B cell (primary cell): ENCODE results near the gene ZBTB14. TPM values are rescaled to one million over a fixed set of nuclear protein-coding genes. Genes with fewer than 3 reads are reported as not detected.

Source experiments
- ATAC-seq: fragments of 200-7000 bp; cut with Tn5 transposase; one replicate; pipeline ENCODE4 v1.10.0; 2021; ENCODE audit warnings: low read depth, mild to moderate bottlenecking, moderate number of reproducible peaks, moderate library complexity
- CTCF ChIA-PET: fragments of 350-600 bp; sonication (Branson Sonifier 250); formaldehyde crosslinking; loops from one replicate; lab custom pipeline; 2021; ENCODE audit warnings: antibody characterized with exemption, inconsistent platforms; lab: Charles Lee
- POLR2A ChIA-PET: fragments of 350-600 bp; sonication (Branson Sonifier 250); formaldehyde crosslinking; loops from one replicate; lab custom pipeline; 2021; ENCODE audit warnings: antibody characterized with exemption; lab: Charles Lee
- DNase-seq: peaks from one replicate; pipeline ENCODE4 v3.0.0; 2013
- H2AFZ ChIP-seq: 2 replicates; pipeline ENCODE4 v1.6.1; 2012; ENCODE audit warnings: mild to moderate bottlenecking, low read depth, low read length; ENCODE audit not compliant: insufficient read depth, poor library complexity, severe bottlenecking
- H3K27ac ChIP-seq, 2 donors: 1 replicate in 1 of 2; 2 replicates in 1 of 2; pipeline ENCODE4 v1.5.1; 2012 to 2013; ENCODE audit warnings: low read length in 2 of 2, mild to moderate bottlenecking in 2 of 2, moderate library complexity in 1 of 2
- H3K27me3 ChIP-seq, 4 experiments: fragments of 200-600 bp in 1 of 4; sonication (generic) in 1 of 4; replicated peaks in 1 of 4; 1 replicate in 2 of 4; 2 replicates in 2 of 4; pipeline versions ENCODE4 v1.6.1 to v1.7.0; 2013 to 2016; ENCODE audit warnings: low read length in 3 of 4, mild to moderate bottlenecking in 2 of 4, mixed read lengths in 1 of 4, moderate library complexity in 1 of 4; ENCODE audit not compliant: insufficient read depth in 4 of 4, control insufficient read depth in 3 of 4; ENCODE audit errors: control extremely low read depth in 1 of 4
- H3K36me3 ChIP-seq, 2 experiments: replicated peaks in 1 of 2; 1 replicate in 1 of 2; 2 replicates in 1 of 2; pipeline versions ENCODE4 v1.6.1 to v1.7.1; 2013; ENCODE audit warnings: low read length in 1 of 2; ENCODE audit not compliant: insufficient read depth in 2 of 2, control insufficient read depth in 1 of 2; ENCODE audit errors: control extremely low read depth in 1 of 2, extremely low read depth in 1 of 2
- H3K4me1 ChIP-seq, 2 donors: fragments of 200-600 bp in 1 of 2; sonication (generic) in 1 of 2; 1 replicate in 1 of 2; 2 replicates in 1 of 2; pipeline versions ENCODE4 v1.5.1 to v1.6.1; 2013 to 2017; ENCODE audit warnings: low read length in 2 of 2; ENCODE audit not compliant: control insufficient read depth in 2 of 2, insufficient read depth in 2 of 2
- H3K4me2 ChIP-seq: replicated peaks from 2 replicates; pipeline ENCODE3; 2012; ENCODE audit warnings: mild to moderate bottlenecking, low read depth, low read length; ENCODE audit not compliant: poor library complexity, severe bottlenecking
- H3K4me3 ChIP-seq, 5 experiments: fragments of 200-600 bp in 1 of 5; sonication (generic) in 1 of 5; 1 replicate in 3 of 5; 2 replicates in 2 of 5; pipeline versions ENCODE4 v1.5.1 to v1.7.0; 2011 to 2016; ENCODE audit warnings: low read length in 4 of 5, mild to moderate bottlenecking in 4 of 5, low read depth in 2 of 5, control low read depth in 1 of 5, moderate library complexity in 1 of 5; ENCODE audit not compliant: insufficient read depth in 1 of 5; ENCODE audit errors: control extremely low read depth in 1 of 5, extremely low read depth in 1 of 5
- H3K79me2 ChIP-seq: fragments of 200-600 bp; sonication (generic); one replicate; pipeline ENCODE4 v1.6.0; 2016; ENCODE audit warnings: low read length; ENCODE audit not compliant: control insufficient read depth, insufficient read depth
- H3K9ac ChIP-seq: fragments of 200-600 bp; sonication (generic); 2 replicates; pipeline ENCODE4 v1.6.1; 2017; ENCODE audit warnings: mild to moderate bottlenecking, low read length, moderate library complexity
- H3K9me3 ChIP-seq, 3 donors: one replicate each; pipeline versions ENCODE4 v1.6.1 to v1.7.1; 2013; ENCODE audit warnings: low read length in 2 of 3; ENCODE audit not compliant: control insufficient read depth in 2 of 3, insufficient read depth in 1 of 3; ENCODE audit errors: control extremely low read depth in 1 of 3
- H4K20me1 ChIP-seq: 2 replicates; pipeline ENCODE4 v1.6.0; 2012; ENCODE audit warnings: mild to moderate bottlenecking, low read length; ENCODE audit not compliant: insufficient read depth, control insufficient read depth, poor library complexity, severe bottlenecking
- H3K27ac Mint-ChIP-seq: one replicate; pipeline ENCODE4 v1.8.0; 2021; ENCODE audit warnings: mixed read lengths
- H3K27me3 Mint-ChIP-seq: one replicate; pipeline ENCODE4 v1.8.0; 2021; ENCODE audit warnings: mixed read lengths
- H3K4me1 Mint-ChIP-seq: one replicate; pipeline ENCODE4 v1.8.0; 2021; ENCODE audit warnings: mixed read lengths
- H3K4me3 Mint-ChIP-seq: one replicate; pipeline ENCODE4 v1.8.0; 2021; ENCODE audit warnings: mixed read lengths
- H3K9me3 Mint-ChIP-seq: one replicate; pipeline ENCODE4 v1.8.0; 2022; ENCODE audit warnings: mixed read lengths; ENCODE audit not compliant: insufficient read depth
- CTCF ChIP-seq: fragments of 200-600 bp; IDR thresholded peaks from one replicate; pipeline ENCODE4 v1.8.0; 2022; ENCODE audit warnings: antibody characterized with exemption, mild to moderate bottlenecking
- EZH2 ChIP-seq: IDR thresholded peaks from 2 replicates; pipeline ENCODE4 v1.6.1; 2012; ENCODE audit warnings: borderline replicate concordance, low read depth, mild to moderate bottlenecking, moderate library complexity, low read length; ENCODE audit not compliant: insufficient read depth, poor library complexity, severe bottlenecking
- WGBS: methylation state at CpG from one replicate; pipeline ENCODE4 v1.1.5; 2013; ENCODE audit warnings: missing lambda C conversion rate; ENCODE audit not compliant: insufficient coverage; 5-methylcytosine and 5-hydroxymethylcytosine counted together
- intact Hi-C: fragments of 100-400 bp; cut with micrococcal nuclease; formaldehyde crosslinking; loops from one replicate; pipeline ENCODE4 v1.10.0; 2022
- polyA plus RNA-seq: library from polyadenylated mRNA; depleted of rRNA; stranded (reverse); fragments of >200 nt; gene quantifications from 2 replicates; pipeline ENCODE4 v1.2.3, GENCODE V29; 2012
- total RNA-seq, 2 donors: library from RNA; stranded (reverse); fragments of 120-200 nt in 1 of 2; gene quantifications; 1 replicate in 1 of 2; 2 replicates in 1 of 2; pipeline versions ENCODE4 v1.2.3 to v1.2.4, GENCODE V29; 2013 to 2022

The ZBTB14 gene
- total and polyA plus RNA-seq, 2 donors (not counting 1 experiment from before 2014, with no cell fraction given), result 12.3 to 34.2 TPM

- CTCF ChIA-PET, result no interaction called here
- no peaks in the 10 kb centered on the region for H3K4me1 Mint-ChIP-seq
- Histone ChIP-seq H3K4me2 (no peak overlapping the region), H3K4me3 (no peak overlapping the region), H3K27me3 (peaks cover 0 to 21% (median 10%) of the 10 kb centered on the region in 4 experiments), H2AFZ (no peak overlapping the region), H3K27ac (no peak overlapping the region), H4K20me1 (no peaks in the 10 kb centered on the region), H3K79me2 (no peaks in the 10 kb centered on the region), H3K36me3 (no peaks in the 10 kb centered on the region), H3K9me3 (peaks cover 0 to 1% (median 0%) of the 10 kb centered on the region in 3 donors), H3K4me1 (no peaks in the 10 kb centered on the region), H3K9ac (no peak overlapping the region)
- intact Hi-C loops, result no loop called here
- 100% methylated on average over 1 of the region's 4 CpGs for WGBS
- peaks cover 37% of the 10 kb centered on the region for H3K27me3 Mint-ChIP-seq
- POLR2A ChIA-PET, result no interaction called here
- H3K9me3 Mint-ChIP-seq, result no peaks in the 10 kb centered on the region
- TF ChIP-seq EZH2 (no peak), CTCF (no peak)
- H3K4me3 Mint-ChIP-seq, result no peak overlapping the region
- H3K27ac Mint-ChIP-seq, result no peak overlapping the region
- ATAC-seq (no peak), DNase-seq (no peak)
These were observed 7.1 kb upstream of the ZBTB14 start for GRCh38 chr18:5302606-5303005.

- ChIA-PET POLR2A (no interaction called here), CTCF (interaction anchor here (0.6 kb wide), 1 partner anchor 242 kb away, joined by 3 read pairs; no protein-coding TSS in a partner anchor)
- no peak for ATAC-seq
- Mint-ChIP-seq H3K4me1 (peaks cover 3% of the 10 kb centered on the region), H3K27ac (no peak overlapping the region), H3K27me3 (peaks cover 37% of the 10 kb centered on the region), H3K4me3 (no peak overlapping the region), H3K9me3 (no peaks in the 10 kb centered on the region)
- intact Hi-C loops, result no loop called here
- Histone ChIP-seq H3K36me3 (no peaks in the 10 kb centered on the region), H3K27ac (no peak overlapping the region), H3K4me1 (peaks cover 6 to 7% of the 10 kb centered on the region in 2 donors), H3K4me3 (no peak overlapping the region), H4K20me1 (no peaks in the 10 kb centered on the region), H3K79me2 (no peaks in the 10 kb centered on the region), H3K9ac (no peak overlapping the region), H3K9me3 (peaks cover 0 to 1% (median 0%) of the 10 kb centered on the region in 3 donors), H3K27me3 (peaks cover 0 to 21% (median 10%) of the 10 kb centered on the region in 4 experiments), H3K4me2 (no peak overlapping the region), H2AFZ (no peak overlapping the region)
- DNase-seq, result no peak
- WGBS, result 100% methylated on average over 1 of the region's 4 CpGs
- TF ChIP-seq EZH2, result no peak
These were observed 5.0 kb upstream of the ZBTB14 start for GRCh38 chr18:5300476-5301010.
